ENCODE data around the gene FBXO30.

FBXO30 gene

GRCh38 chr6:145814501-145815308 is at the start of gene FBXO30:
Gene FBXO30, minus strand, starts transcription at chr6:145814795. Its CDS starts 8,390 bp downstream, at chr6:145806405.
- peak; percentile 86 for DNase-seq

DNA sequence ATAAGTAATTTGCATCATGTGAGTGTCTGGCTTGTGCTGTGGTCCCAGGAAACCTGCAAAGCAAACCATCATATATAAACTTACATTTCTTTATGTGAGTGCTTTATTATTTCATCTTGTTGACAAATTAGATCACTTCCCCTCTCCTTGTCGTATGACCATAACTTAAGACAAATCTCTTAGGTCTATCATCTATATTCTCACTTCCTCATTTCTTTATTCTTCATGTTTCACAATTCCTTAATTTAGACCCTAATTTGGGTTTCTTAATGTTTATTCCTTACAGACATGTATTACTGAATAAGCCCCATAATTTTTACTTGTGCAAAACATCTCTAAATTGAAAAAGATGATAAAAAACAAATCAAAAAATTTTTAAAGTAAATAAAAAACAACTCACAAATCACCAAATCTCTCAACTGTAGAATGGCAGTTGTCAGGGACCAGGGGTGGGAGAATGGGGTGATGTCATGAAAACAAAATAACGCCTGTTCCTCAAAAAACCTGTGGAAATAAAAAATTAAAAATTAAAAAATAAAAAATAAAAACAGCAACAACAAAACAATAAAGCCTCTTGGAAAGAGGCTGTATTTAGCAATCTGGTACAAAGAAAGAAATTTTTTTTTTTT is 49.5 kb upstream of the FBXO30 start:
- DNase-seq, result no peak

GRCh38 chr6:145863366-145863765 is 48.8 kb upstream of the FBXO30 start:
- no peak for DNase-seq

- DNase-seq, result no peak
These were observed 46.0 kb upstream of the FBXO30 start for GRCh38 chr6:145860562-145860961.

DNA sequence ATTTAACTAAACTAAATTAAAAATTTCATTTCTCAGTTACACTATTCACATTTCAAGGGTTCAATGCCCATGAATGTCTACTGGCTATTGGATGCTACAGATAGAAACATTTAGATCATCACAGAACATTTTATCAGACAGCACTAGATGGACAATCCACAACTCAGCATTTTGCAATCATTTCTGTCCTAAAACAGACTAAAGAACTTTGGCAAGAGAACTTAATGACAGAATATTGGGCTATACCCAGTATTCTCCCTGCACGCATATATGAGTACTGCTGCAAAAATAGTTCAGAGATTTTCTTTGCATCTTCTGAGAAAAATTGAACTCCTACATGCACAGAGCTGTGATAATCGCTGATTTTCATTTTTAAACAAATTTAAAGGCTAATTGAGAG is 36.1 kb upstream of the FBXO30 start:
- no peak for DNase-seq

DNA sequence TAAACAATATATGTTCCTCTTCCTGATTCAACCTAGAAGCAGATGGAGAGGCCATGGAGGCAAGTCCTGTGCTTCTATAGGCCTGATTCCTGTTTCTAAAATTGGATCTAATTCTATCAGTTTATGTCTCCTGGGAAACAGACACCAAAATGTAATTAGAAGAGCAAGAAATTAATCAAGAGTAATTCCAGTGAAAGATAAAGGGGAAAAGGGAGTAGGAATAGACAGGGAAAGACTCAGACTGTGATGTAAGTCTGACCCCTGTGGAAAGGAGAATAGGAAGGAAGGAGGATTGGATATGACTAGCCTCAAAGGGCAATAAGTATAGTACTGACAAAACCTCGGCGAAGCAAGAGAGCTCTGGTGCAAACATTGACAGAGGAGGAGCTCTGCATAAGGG is 33.9 kb upstream of the FBXO30 start:
- DNase-seq, result no peak

GRCh38 chr6:145845557-145845956 is 31.0 kb upstream of the FBXO30 start:
- DNase-seq, result peak; percentile 42

GRCh38 chr6:145844933-145845540 is 30.4 kb upstream of the FBXO30 start:
- DNase-seq, result no peak

GRCh38 chr6:145842693-145843546 is 28.3 kb upstream of the FBXO30 start:
- DNase-seq, result no peak

- no peak for DNase-seq
These were observed 27.1 kb upstream of the FBXO30 start for GRCh38 chr6:145841668-145842067.

DNA sequence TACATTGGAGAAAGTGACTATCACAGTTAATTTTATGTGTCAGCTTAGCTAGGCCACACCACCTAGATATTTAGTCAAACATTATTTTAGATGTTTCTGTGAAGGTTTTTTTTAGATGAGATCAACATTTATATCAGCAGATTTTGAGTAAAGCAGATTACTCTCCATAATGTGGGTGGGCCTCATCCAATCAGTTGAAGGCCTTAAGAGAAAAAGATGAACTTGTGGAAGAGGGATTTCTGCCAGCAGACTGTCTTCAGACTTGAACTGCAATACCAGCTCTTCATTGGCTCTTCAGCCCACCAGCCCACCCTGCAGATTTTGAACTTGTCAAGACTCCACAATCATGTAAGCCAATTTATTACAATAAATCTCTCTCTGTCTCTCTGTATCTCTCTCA is 25.1 kb upstream of the FBXO30 start:
- DNase-seq, result no peak

- DNase-seq, result no peak
These were observed 23.7 kb upstream of the FBXO30 start for GRCh38 chr6:145838305-145838704.

DNA sequence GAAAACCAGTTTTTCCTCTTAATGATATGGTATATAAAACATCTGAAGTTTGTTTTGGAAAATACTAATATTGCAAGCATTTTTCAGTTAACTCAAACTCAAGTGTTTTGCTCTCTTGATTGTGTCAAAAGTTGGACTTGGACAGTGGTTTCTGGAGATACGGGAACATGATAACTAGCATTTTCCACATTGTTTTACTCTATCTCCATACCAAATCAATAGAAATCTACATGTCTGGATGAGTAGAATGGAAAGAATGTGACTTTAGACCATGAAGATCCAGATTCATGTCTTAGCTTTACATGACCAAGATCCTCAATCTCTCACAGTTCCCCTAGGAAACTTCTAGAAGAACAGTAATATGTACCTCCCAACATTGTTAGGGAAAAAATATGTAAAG is 22.2 kb upstream of the FBXO30 start:
- DNase-seq, result no peak

- DNase-seq, result no peak
These were observed 21.6 kb upstream of the FBXO30 start for GRCh38 chr6:145836170-145836569.

DNA sequence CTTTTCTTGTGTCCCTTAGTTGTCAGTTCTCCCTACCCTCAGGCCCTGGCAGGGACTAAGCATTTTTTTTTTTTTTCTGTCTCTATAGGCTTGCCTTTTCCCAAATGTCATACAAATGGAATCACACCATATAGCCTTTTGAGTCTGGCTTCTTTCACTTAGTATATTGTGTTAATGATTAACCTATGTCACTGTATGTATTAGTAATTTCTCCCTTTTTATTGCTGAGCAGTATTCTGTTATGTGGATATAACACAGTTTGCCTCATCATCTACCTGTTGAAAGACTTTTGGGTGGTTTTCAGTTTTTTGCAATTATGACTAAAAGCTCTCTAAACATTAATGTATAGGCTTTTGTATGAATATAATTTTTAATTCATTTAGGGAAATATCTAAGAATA is 16.0 kb upstream of the FBXO30 start:
- no peak for DNase-seq

DNA sequence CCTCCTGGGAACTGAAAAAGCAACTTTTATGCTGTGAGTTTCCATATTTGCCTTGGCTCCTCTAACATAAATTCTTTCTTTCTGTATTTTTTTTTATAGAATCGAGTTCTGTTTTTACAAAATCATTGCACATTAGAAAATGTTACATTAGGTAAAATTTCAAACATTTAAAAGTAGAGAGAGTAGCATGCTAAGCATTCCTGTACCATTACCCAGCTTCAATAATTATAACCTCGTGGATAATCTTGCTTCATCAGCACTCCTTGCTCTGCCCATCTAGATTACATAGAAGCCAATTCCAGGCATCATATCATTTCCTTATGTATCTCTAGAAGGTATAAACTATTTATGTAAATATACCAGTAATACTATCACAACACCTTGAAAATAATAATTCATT is 15.4 kb upstream of the FBXO30 start:
- DNase-seq, result no peak

- DNase-seq, result no peak
These were observed 14.5 kb upstream of the FBXO30 start for GRCh38 chr6:145829102-145829501.

DNA sequence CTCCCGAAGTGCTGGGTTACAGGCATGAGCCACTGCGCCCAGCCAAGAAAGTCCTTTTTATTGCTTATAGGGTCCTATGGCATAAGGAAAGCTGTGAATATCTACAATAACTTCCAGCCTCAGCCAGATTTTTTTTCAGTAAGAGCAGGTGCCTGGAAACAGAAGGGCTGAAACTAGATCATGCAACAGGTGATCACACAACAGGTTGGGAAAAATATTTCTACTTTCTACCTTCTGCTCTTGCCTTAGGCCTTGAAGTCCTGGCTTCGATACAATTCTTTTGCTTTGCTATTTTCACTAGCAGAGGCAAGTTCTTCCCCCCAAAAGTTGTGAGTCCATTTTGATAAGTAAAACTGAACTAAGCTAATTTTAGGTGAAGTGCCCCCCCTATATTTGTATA is 9.7 kb upstream of the FBXO30 start:
- no peak for DNase-seq

GRCh38 chr6:145823328-145823944 is 8.8 kb upstream of the FBXO30 start:
- DNase-seq, result no peak

- no peak for DNase-seq
These were observed 7.9 kb upstream of the FBXO30 start for GRCh38 chr6:145822456-145822855.

GRCh38 chr6:145819994-145820393 is 5.4 kb upstream of the FBXO30 start:
- peak; percentile 20 for DNase-seq

- no peak for DNase-seq
These were observed 4.2 kb upstream of the FBXO30 start for GRCh38 chr6:145818796-145819195.

- DNase-seq, result no peak
These were observed 1.8 kb upstream of the FBXO30 start for GRCh38 chr6:145816392-145816791.
